K562 treated with DMSO at 1 percent for 12 hours (cell line): Measurements from ENCODE around the gene MPC2. TPM values are rescaled to one million over a fixed set of nuclear protein-coding genes. Genes with fewer than 3 reads are reported as not detected.

Experiments
- total RNA-seq: library from RNA; unstranded; fragments of 300-600 nt; gene quantifications from 2 replicates; pipeline ENCODE4 v1.2.3, GENCODE V29; 2022; ENCODE audit not compliant: insufficient read depth

The MPC2 gene
- 65.9 and 82.1 TPM in 2 replicates for total RNA-seq

DNA sequence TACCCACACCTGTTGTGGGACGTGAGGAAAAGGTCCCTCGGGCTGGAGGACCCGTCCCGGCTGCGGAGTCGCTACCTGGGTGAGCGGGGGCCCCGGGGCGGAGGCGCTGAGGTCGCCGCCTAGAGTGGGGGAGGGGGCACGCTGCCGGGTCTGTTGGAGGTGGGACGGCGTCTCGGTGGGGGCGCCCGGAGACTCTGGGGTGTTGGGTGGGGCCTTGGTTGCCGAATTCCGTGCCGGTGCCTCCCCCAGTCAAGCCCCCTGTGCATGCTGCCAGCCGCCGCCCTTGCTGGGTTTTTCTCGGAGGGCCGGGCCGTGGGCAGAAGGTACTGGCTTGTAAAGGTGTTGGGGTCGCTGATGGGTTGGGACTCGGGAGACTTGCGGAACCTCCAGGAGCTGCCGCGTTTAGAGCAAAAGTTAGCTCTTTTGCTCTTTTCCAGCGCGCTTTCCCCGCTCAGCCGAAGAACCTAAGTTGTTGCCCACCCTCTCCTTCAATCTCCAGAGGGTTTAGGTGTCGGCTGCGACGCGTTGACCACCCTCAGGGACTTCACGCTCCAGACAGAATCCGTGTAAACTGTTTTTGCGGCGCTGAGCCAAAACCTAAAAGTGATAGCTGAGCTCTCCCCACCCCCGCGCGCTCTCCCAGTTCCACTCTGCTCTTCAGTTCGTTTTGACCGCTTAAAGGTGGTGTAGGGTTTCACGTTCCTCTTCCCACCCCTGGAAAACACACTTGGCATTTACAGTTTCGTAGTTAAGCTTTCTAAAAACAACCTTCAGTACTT is at the start of gene MPC2:
Gene MPC2, minus strand, starts transcription at position 143 of the 779 bp plus-strand sequence. CDS start 1,231 bp downstream, outside the sequence.

GRCh38 chr1:167936068-167936929 is 573 bp downstream of the MPC2 start, which contains the start of gene DCAF6:
Gene DCAF6 (plus strand): TSS chr1:167936683. CDS start chr1:167936912, 229 bp downstream.

GRCh38 chr1:167913895-167914496 is 22.9 kb downstream of the MPC2 start, which contains the start of gene ADCY10:
Gene ADCY10 (minus strand): TSS chr1:167914134. CDS start chr1:167905140, 8,994 bp downstream.

Other genes starting within 250 kb of the MPC2 start
- 20.5 and 52.6 TPM in 2 replicates for gene MPZL1, start 215.1 kb downstream of the MPC2 start, total RNA-seq
- 0.22 and 0.35 TPM in 2 replicates for gene ADCY10, start 22.9 kb downstream of the MPC2 start, total RNA-seq
- 21.4 and 46.4 TPM in 2 replicates for gene DCAF6, start 389 bp downstream of the MPC2 start, total RNA-seq
- 2.9 and 3.6 TPM in 2 replicates for gene GPR161, start 199.9 kb upstream of the MPC2 start, total RNA-seq
- 21.6 and 37.3 TPM in 2 replicates for gene TIPRL, start 241.9 kb upstream of the MPC2 start, total RNA-seq